ENCODE data around the gene IRF8.

Gene IRF8

GRCh38 chr16:85913141-85913601 is 14.2 kb downstream of the IRF8 start:
- TF ChIP-seq ZFP3 (CRISPR knock-in tag; IDR thresholded peaks at IDR 0.05) (no peak), ZNF8 (CRISPR knock-in tag; IDR thresholded peaks at IDR 0.05) (no peak), OSR1 (CRISPR knock-in tag; IDR thresholded peaks at IDR 0.05) (no peak), SNAI2 (CRISPR knock-in tag; IDR thresholded peaks at IDR 0.05) (no peak), ISL1 (CRISPR knock-in tag; IDR thresholded peaks at IDR 0.05) (no peak), ARNTL (CRISPR knock-in tag; IDR thresholded peaks at IDR 0.05; ENCODE audit: borderline replicate concordance, low read depth) (no peak), PATZ1 (CRISPR knock-in tag; IDR thresholded peaks at IDR 0.05; ENCODE audit: borderline replicate concordance) (no peak), ZFP30 (CRISPR knock-in tag; IDR thresholded peaks at IDR 0.05) (no peak), ZNF565 (CRISPR knock-in tag; conservative IDR thresholded peaks at IDR 0.05; ENCODE audit: low read depth) (no peak), GLIS3 (CRISPR knock-in tag; IDR thresholded peaks at IDR 0.05) (no peak), ZC3H10 (CRISPR knock-in tag; IDR thresholded peaks at IDR 0.05) (no peak), RARB (CRISPR knock-in tag; IDR thresholded peaks at IDR 0.05) (no peak), POU6F1 (CRISPR knock-in tag; IDR thresholded peaks at IDR 0.05; ENCODE audit: borderline replicate concordance, low read depth) (no peak), ZNF70 (CRISPR knock-in tag; IDR thresholded peaks at IDR 0.05) (no peak), CSDC2 (CRISPR knock-in tag; IDR thresholded peaks at IDR 0.05) (no peak), TSHZ2 (CRISPR knock-in tag; IDR thresholded peaks at IDR 0.05) (no peak), TCF4 (CRISPR knock-in tag; IDR thresholded peaks at IDR 0.05; ENCODE audit: borderline replicate concordance) (no peak), ESRRG (CRISPR knock-in tag; IDR thresholded peaks at IDR 0.05) (no peak), CREB5 (CRISPR knock-in tag; IDR thresholded peaks at IDR 0.05; ENCODE audit: low read depth) (no peak), CSRNP3 (CRISPR knock-in tag; IDR thresholded peaks at IDR 0.05) (no peak)
- no peak for ATAC-seq

GRCh38 chr16:85913688-85914422 is 14.9 kb downstream of the IRF8 start:
- no peak for TF ChIP-seq PATZ1 (CRISPR knock-in tag; IDR thresholded peaks at IDR 0.05; ENCODE audit: borderline replicate concordance)
- TF ChIP-seq ISL1 (CRISPR knock-in tag; IDR thresholded peaks at IDR 0.05), result no peak
- TF ChIP-seq CSDC2 (CRISPR knock-in tag; IDR thresholded peaks at IDR 0.05), result no peak
- TF ChIP-seq ZC3H10 (CRISPR knock-in tag; IDR thresholded peaks at IDR 0.05), result no peak
- no peak for TF ChIP-seq CREB5 (CRISPR knock-in tag; IDR thresholded peaks at IDR 0.05; ENCODE audit: low read depth)
- no peak for TF ChIP-seq SNAI2 (CRISPR knock-in tag; IDR thresholded peaks at IDR 0.05)
- TF ChIP-seq OSR1 (CRISPR knock-in tag; IDR thresholded peaks at IDR 0.05), result no peak
- no peak for TF ChIP-seq ZNF565 (CRISPR knock-in tag; conservative IDR thresholded peaks at IDR 0.05; ENCODE audit: low read depth)
- TF ChIP-seq ARNTL (CRISPR knock-in tag; IDR thresholded peaks at IDR 0.05; ENCODE audit: borderline replicate concordance, low read depth), result no peak
- no peak for TF ChIP-seq GLIS3 (CRISPR knock-in tag; IDR thresholded peaks at IDR 0.05)
- no peak for TF ChIP-seq ZFP3 (CRISPR knock-in tag; IDR thresholded peaks at IDR 0.05)
- no peak for TF ChIP-seq ESRRG (CRISPR knock-in tag; IDR thresholded peaks at IDR 0.05)
- no peak for TF ChIP-seq TOX (CRISPR knock-in tag; IDR thresholded peaks at IDR 0.05; ENCODE audit: borderline replicate concordance)
- no peak for TF ChIP-seq BACH2 (CRISPR knock-in tag; IDR thresholded peaks at IDR 0.05; ENCODE audit: borderline replicate concordance)
- TF ChIP-seq CSRNP3 (CRISPR knock-in tag; IDR thresholded peaks at IDR 0.05), result no peak
- TF ChIP-seq ZNF8 (CRISPR knock-in tag; IDR thresholded peaks at IDR 0.05), result no peak
- no peak for TF ChIP-seq ZFP30 (CRISPR knock-in tag; IDR thresholded peaks at IDR 0.05)
- no peak for TF ChIP-seq ZNF70 (CRISPR knock-in tag; IDR thresholded peaks at IDR 0.05)
- TF ChIP-seq PPARA (CRISPR knock-in tag; IDR thresholded peaks at IDR 0.05; ENCODE audit: borderline replicate concordance), result no peak
- ATAC-seq, result no peak
